HG03432 (cell line): ENCODE data around the gene NRAS.

Source experiments
- ATAC-seq: cut with Tn5 transposase; IDR thresholded peaks from one replicate; pipeline ENCODE4 v1.9.1; 2021; ENCODE audit warnings: mild to moderate bottlenecking, moderate library complexity; ENCODE audit not compliant: unreplicated experiment

Gene NRAS

DNA sequence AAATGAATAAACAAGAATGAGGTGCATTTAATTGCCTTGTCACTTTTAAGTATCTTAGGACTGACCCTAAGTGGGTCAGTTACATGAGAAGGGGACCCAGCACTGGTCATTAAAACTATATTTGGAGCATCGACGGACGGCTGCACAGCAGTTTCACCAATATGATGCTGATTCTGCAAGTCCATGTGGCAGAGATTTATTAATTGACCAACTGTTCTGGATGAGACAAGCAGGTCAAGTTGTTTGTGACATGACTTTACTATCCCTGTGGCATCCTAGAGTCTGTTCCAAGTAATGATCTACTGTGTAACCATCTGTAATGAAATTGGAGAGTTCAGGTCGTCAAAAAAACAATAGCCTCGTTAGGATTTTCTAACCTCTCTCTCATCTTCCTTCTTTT, 30.7 kb downstream of the NRAS start:
- ATAC-seq: no peak

DNA sequence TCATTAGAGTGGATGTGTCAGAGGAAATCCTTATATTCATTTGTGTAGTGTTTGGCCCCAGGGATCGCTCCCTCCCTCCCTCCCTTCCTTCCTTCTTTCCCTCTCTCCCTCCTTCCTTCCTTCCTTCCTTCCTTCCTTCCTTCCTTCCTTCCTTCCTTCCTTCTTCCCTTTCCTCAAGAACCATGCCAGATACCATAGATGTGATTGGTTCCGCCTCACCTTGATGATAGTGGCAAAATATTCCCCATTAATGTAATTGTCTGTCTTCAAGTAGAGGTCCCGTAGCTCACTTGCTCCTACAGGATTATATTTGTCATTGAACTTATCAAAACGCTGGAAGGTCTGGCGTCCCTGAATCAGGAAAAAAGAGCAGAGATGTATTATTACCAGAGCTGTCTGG, 38.9 kb downstream of the NRAS start:
- ATAC-seq: no peak

DNA sequence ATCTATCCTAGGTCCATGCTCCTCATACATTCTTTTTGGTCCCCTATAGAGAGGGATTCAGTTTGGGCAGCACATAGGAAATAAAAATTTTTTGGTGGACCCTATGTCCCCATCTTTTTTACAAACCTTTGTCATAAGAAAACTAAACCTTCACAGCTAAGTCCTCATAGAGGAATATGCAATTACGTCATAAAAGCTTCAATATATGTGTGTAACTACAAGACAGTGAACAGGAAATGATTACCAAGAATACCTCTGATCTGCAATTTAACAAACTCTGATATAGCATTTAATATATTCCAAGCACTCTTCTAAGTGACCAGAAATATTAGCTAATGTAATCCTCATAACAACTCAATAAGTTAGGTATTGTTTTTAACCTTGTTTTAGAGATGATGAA, 40.5 kb downstream of the NRAS start:
- ATAC-seq: no peak

GRCh38 chr1:114671939-114672275, 44.7 kb downstream of the NRAS start:
- no peak for ATAC-seq

- no peak for ATAC-seq
These were observed 45.3 kb downstream of the NRAS start for GRCh38 chr1:114671011-114671938.

- ATAC-seq: peak; percentile 99
These were observed 46.2 kb downstream of the NRAS start for GRCh38 chr1:114670083-114671010.

DNA sequence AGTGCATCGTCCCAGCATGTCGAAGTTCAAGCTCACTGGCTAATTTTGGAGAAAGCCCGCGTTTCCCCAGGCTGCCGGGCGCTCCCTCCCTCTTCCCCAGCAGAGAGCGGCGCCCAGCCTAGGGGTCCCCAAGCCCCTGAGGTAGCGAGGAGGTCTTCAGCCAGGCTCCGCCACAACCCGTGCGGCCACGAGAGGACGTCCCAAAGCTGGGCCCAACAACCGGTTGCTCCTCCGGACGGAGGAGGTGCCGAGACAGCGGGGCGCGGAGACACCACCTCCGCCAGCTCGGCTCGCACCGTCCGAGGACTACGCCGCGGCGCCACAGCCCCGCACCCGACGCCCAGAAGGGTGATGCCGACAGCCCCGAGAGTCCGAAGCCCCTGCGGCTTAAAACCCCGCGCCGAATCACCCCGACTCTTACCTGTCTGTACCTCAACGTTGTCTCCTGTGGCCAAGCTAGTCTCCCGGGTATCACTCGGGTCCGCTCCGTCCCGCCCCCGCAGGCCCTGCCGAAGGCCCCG, 46.9 kb downstream of the NRAS start, which contains the start of gene DENND2C:
DENND2C (minus strand) TSS at position 488 of the 521 bp plus-strand sequence. CDS start 44,065 bp downstream, outside the sequence.
- ATAC-seq: peak; percentile 65

GRCh38 chr1:114668784-114669561, 47.6 kb downstream of the NRAS start:
- ATAC-seq: no peak

GRCh38 chr1:114668373-114668772, 48.2 kb downstream of the NRAS start:
- no peak for ATAC-seq

GRCh38 chr1:114666954-114667353, 49.6 kb downstream of the NRAS start:
- no peak for ATAC-seq

GRCh38 chr1:114660238-114660637, 56.3 kb downstream of the NRAS start:
- no peak for ATAC-seq
